ENCODE data around the gene ZFPM1. TPM values are rescaled to one million over a fixed set of nuclear protein-coding genes. Genes with fewer than 3 reads are reported as not detected.

Gene ZFPM1
- total RNA-seq, 1 experiment from 2014 or later, result 14.6 TPM

- POLR2A ChIA-PET, result no interaction called here
- H3K4me1 ChIP-seq (ENCODE audit: control insufficient read depth in 1 of 2, insufficient read depth in 2 of 2, low read length in 2 of 2), result no peaks in the 10 kb centered on the region
- no peak overlapping the region for H2AFZ ChIP-seq (ENCODE audit: low read depth, low read length, poor library complexity, severe bottlenecking)
- TF ChIP-seq SP1 (IDR thresholded peaks at IDR 0.05; ENCODE audit: low read depth) (no peak), POLR2A (IDR thresholded peaks at IDR 0.05; ENCODE audit: borderline replicate concordance, extremely low read depth, insufficient read depth, insufficient read length) (no peak), TCF7L2 (IDR thresholded peaks at IDR 0.05; ENCODE audit: borderline replicate concordance, extremely low read depth, insufficient read depth, insufficient read length) (no peak)
- no peaks in the 10 kb centered on the region for H3K79me2 ChIP-seq (ENCODE audit: insufficient read depth, low read length)
- DNase-seq (ENCODE audit: low read depth, low spot score), result no peak
- RAD21 ChIA-PET (ENCODE audit: low non-redundant PET in 1 of 2, low total read pairs in 2 of 2, uncharacterized antibody in 2 of 2, unreplicated experiment in 2 of 2), result no interaction called here
- H3K36me3 ChIP-seq (ENCODE audit: control insufficient read depth in 1 of 2, insufficient read depth in 2 of 2, low read length in 2 of 2), result no peaks in the 10 kb centered on the region
- no peak overlapping the region for H3K4me2 ChIP-seq (ENCODE audit: low read length)
- intact Hi-C loops (cut with micrococcal nuclease), result no loop called here
- ATAC-seq, result no peak
- CTCF ChIA-PET, result interaction anchor here (1.8 kb wide), 1 partner anchor 18 kb away, joined by 5 read pairs; no protein-coding TSS in a partner anchor
- no peak overlapping the region for H3K27ac ChIP-seq (ENCODE audit: low read depth, low read length)
- no peaks in the 10 kb centered on the region for H4K20me1 ChIP-seq (ENCODE audit: insufficient read depth)
- H3K9me3 ChIP-seq (ENCODE audit: control insufficient read depth in 1 of 2, insufficient read depth in 1 of 2, low read depth in 1 of 2, low read length in 2 of 2), result no peaks in the 10 kb centered on the region
- no peaks in the 10 kb centered on the region for H3K27me3 ChIP-seq (ENCODE audit: insufficient read depth, low read length)
- H3K4me3 ChIP-seq (replicated peaks in 1 of 2; ENCODE audit: low read depth in 1 of 2, low read length in 2 of 2), result no peak overlapping the region
- H3K9ac ChIP-seq (ENCODE audit: low read length), result no peak overlapping the region
- H3K9me2 ChIP-seq (ENCODE audit: insufficient read depth), result no peaks in the 10 kb centered on the region
- no TSS peak for BruUV-seq (replicated peaks)
These were observed 33.3 kb upstream of the ZFPM1 start for GRCh38 chr16:88419790-88420189.

GRCh38 chr16:88420496-88420895, 32.6 kb upstream of the ZFPM1 start:
- no peak overlapping the region for H3K27ac ChIP-seq (ENCODE audit: low read depth, low read length)
- no peak for TF ChIP-seq SRF (IDR thresholded peaks at IDR 0.05; ENCODE audit: low read depth)
- TF ChIP-seq ZNF274 (IDR thresholded peaks at IDR 0.05; ENCODE audit: low read depth, low read length), result no peak
- no peak for TF ChIP-seq CEBPB (IDR thresholded peaks at IDR 0.05; ENCODE audit: low read depth)
- no peak for TF ChIP-seq EGR1 (IDR thresholded peaks at IDR 0.05; ENCODE audit: low read depth)
- no peak for TF ChIP-seq TCF7L2 (IDR thresholded peaks at IDR 0.05; ENCODE audit: borderline replicate concordance, extremely low read depth, insufficient read depth, insufficient read length)
- TF ChIP-seq ELF1 (IDR thresholded peaks at IDR 0.05; ENCODE audit: borderline replicate concordance, low read depth), result no peak
- TF ChIP-seq CBX3 (IDR thresholded peaks at IDR 0.05; ENCODE audit: low read depth), result no peak
- TF ChIP-seq MAX (IDR thresholded peaks at IDR 0.05), result no peak
- no peak for TF ChIP-seq ATF3 (IDR thresholded peaks at IDR 0.05)
- TF ChIP-seq FOSL1 (IDR thresholded peaks at IDR 0.05; ENCODE audit: low read depth), result no peak
- no peak for TF ChIP-seq CTCF (IDR thresholded peaks at IDR 0.05 in 2 of 3, conservative IDR thresholded peaks at IDR 0.05 in 1 of 3; ENCODE audit: borderline replicate concordance in 1 of 3, insufficient read depth in 1 of 3, low read depth in 2 of 3, low read length in 2 of 3)
- TF ChIP-seq ZBTB33 (IDR thresholded peaks at IDR 0.05; ENCODE audit: extremely low read depth, insufficient replicate concordance, low read length), result no peak
- ChIA-PET CTCF (no interaction called here), POLR2A (no interaction called here), RAD21 (ENCODE audit: low non-redundant PET in 1 of 2, low total read pairs in 2 of 2, uncharacterized antibody in 2 of 2, unreplicated experiment in 2 of 2) (no interaction called here)
- H2AFZ ChIP-seq (ENCODE audit: low read depth, low read length, poor library complexity, severe bottlenecking), result no peak overlapping the region
- no peaks in the 10 kb centered on the region for H3K79me2 ChIP-seq (ENCODE audit: insufficient read depth, low read length)
- H3K9me2 ChIP-seq (ENCODE audit: insufficient read depth), result no peaks in the 10 kb centered on the region
- intact Hi-C loops (cut with micrococcal nuclease), result no loop called here
- H4K20me1 ChIP-seq (ENCODE audit: insufficient read depth), result no peaks in the 10 kb centered on the region
- H3K9me3 ChIP-seq (ENCODE audit: control insufficient read depth in 1 of 2, insufficient read depth in 1 of 2, low read depth in 1 of 2, low read length in 2 of 2), result no peaks in the 10 kb centered on the region
- no peak overlapping the region for H3K4me2 ChIP-seq (ENCODE audit: low read length)
- no peak for ATAC-seq
- H3K4me1 ChIP-seq (ENCODE audit: control insufficient read depth in 1 of 2, insufficient read depth in 2 of 2, low read length in 2 of 2), result no peaks in the 10 kb centered on the region
- no peaks in the 10 kb centered on the region for H3K36me3 ChIP-seq (ENCODE audit: control insufficient read depth in 1 of 2, insufficient read depth in 2 of 2, low read length in 2 of 2)
- DNase-seq (ENCODE audit: low read depth, low spot score), result no peak
- no peaks in the 10 kb centered on the region for H3K27me3 ChIP-seq (ENCODE audit: insufficient read depth, low read length)
- BruUV-seq (replicated peaks), result no TSS peak
- no peak overlapping the region for H3K4me3 ChIP-seq (replicated peaks in 1 of 2; ENCODE audit: low read depth in 1 of 2, low read length in 2 of 2)
- no peak overlapping the region for H3K9ac ChIP-seq (ENCODE audit: low read length)

Measured in HCT116 (cell line).